ENCODE data around the gene ZNF74.

GRCh38 chr22:20440637-20441591, 47.0 kb downstream of the ZNF74 start:
- TF ChIP-seq CTCF (IDR thresholded peaks at IDR 0.05) (no peak), MAX (IDR thresholded peaks at IDR 0.05) (no peak), RCOR1 (IDR thresholded peaks at IDR 0.05; ENCODE audit: low read depth, low read length) (no peak), ZC3H11A (IDR thresholded peaks at IDR 0.05) (no peak), RFX5 (IDR thresholded peaks at IDR 0.05) (no peak), POLR2A (IDR thresholded peaks at IDR 0.05; ENCODE audit: low read length) (no peak), RNF2 (IDR thresholded peaks at IDR 0.05; ENCODE audit: borderline replicate concordance, low read depth) (no peak), FOSB (CRISPR knock-in tag; IDR thresholded peaks at IDR 0.05) (no peak), CEBPB (IDR thresholded peaks at IDR 0.05) (no peak), FOSL2 (IDR thresholded peaks at IDR 0.05) (no peak), FOSL2 (CRISPR knock-in tag; IDR thresholded peaks at IDR 0.05) (no peak), HOXA7 (CRISPR knock-in tag; IDR thresholded peaks at IDR 0.05) (no peak), RAD21 (conservative IDR thresholded peaks at IDR 0.05 in 1 of 2, IDR thresholded peaks at IDR 0.05 in 1 of 2) (no peak)
